Right lobe of liver (tissue), 4 donors: ENCODE data around the gene PLAA.

Experiments used
- POLR2A ChIP-seq: fragments of 450-650 bp; IDR thresholded peaks from one replicate; pipeline ENCODE4 v1.6.1; 2017; ENCODE audit warnings: antibody characterized with exemption, mild to moderate bottlenecking
- TF ChIP-seq, protein P1 (sequence below), 4 donors: fragments of 200-600 bp in 3 of 4; fragments of 450-650 bp in 1 of 4; IDR thresholded peaks; one replicate each; pipeline versions ENCODE4 v1.5.1 to v1.8.0; 2016 to 2022; ENCODE audit warnings: antibody characterized with exemption in 4 of 4, mild to moderate bottlenecking in 2 of 4
- donor health status: DM: no; HTN: no; CAD: no.
- donor health status: DM: no; HTN: no; CAD: no.
- donor health status: DM: no; HTN: yes; CAD: no.

DNA sequence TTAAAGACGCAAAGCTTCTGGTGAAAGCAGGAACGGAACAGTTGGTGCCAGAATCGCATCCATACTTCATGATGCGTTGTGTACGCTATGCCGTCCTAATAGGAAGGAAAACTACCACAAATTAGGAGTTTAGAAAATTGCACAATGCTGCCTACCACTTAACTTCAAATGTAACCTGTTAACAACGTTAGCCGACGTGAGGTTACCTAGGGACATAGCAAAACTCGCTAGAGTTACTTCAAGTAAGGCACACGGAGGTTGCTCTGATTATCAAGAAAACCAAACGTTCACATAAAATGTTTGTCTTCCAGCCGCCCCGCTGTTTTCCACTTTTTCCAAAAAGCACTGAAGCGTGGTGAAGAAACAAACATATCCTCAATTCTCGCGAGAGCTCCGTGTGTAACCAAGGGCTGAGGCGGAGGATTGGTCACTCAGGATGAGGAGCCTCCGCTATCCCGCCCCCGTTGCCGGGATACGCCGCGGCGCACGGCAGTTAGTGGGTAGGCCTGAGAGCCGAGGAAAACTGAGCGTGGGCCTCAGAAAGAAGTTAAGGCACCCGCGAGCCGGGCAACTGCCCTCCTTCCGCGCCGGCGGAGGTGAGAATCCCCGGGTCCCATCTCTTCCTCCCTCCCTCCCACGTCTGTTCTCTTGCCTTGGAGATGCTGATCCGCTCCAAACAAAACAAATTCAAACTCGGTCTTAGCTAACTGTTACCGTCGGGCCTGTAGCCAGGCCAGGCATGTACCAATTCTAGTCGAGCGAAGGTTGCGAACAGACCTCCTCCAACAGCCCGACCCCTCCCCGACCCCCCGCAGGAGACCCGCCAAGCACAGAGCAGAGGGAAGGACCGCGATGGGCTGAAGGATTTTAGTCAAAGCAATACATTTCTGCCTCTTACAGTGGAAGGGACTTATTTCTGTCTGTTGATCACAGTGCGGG, 9.1 kb upstream of the PLAA start, which contains the start of gene IFT74:
- TF ChIP-seq, protein P1, sequence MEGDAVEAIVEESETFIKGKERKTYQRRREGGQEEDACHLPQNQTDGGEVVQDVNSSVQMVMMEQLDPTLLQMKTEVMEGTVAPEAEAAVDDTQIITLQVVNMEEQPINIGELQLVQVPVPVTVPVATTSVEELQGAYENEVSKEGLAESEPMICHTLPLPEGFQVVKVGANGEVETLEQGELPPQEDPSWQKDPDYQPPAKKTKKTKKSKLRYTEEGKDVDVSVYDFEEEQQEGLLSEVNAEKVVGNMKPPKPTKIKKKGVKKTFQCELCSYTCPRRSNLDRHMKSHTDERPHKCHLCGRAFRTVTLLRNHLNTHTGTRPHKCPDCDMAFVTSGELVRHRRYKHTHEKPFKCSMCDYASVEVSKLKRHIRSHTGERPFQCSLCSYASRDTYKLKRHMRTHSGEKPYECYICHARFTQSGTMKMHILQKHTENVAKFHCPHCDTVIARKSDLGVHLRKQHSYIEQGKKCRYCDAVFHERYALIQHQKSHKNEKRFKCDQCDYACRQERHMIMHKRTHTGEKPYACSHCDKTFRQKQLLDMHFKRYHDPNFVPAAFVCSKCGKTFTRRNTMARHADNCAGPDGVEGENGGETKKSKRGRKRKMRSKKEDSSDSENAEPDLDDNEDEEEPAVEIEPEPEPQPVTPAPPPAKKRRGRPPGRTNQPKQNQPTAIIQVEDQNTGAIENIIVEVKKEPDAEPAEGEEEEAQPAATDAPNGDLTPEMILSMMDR (IDR thresholded peaks at IDR 0.05) = no peak
- peak; percentile 73 for TF ChIP-seq POLR2A
